UCSD-AML1 (cell line): ENCODE results near the gene SH2D2A.

ENCODE experiments used
- DNase-seq: peaks from one replicate; lab custom pipeline; 2025; ENCODE audit not compliant: unreplicated experiment; lab: John Stamatoyannopoulos, UW

SH2D2A gene

DNA sequence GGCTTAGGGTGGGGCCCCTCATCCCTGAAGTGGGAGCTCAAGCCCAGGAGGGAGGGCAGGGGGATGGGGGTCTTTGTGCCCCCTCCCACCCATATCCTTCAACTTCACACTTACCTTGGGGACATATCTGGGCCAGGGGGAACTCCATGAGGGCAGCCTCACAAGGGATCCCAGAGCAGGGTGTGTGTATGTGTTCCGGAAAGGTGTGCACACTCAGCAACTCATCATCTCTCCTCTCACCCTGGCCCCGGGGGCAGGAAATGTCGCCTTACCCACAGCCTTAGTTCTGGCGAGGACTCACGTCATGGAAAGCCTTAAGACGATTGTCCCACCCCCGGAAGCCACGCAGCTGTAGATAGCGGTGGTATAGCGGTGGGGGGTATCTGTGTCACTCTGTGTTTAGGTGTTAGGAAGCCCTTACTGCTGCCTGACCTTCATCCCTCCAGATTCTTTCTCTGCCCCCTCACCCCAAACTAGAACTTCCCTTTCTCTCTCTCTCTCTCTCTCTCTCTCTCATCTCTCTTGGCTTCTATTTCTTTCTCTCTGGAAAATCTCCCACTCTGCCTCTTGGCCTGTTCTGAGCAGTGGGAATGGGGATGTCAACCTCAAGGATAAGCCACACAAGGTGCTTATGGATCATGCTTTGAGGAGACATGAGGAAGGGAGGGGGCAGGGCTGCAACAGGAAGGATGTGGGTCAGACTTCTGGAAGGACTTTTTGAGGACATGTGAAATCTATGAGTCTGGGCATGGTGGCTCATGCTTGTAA lies at the start of gene SH2D2A:
Gene SH2D2A, minus strand, starts transcription at position 288 of the 768 bp plus-strand sequence. Its CDS starts 140 bp downstream, at position 148.
- peak; percentile 92 for DNase-seq

DNA sequence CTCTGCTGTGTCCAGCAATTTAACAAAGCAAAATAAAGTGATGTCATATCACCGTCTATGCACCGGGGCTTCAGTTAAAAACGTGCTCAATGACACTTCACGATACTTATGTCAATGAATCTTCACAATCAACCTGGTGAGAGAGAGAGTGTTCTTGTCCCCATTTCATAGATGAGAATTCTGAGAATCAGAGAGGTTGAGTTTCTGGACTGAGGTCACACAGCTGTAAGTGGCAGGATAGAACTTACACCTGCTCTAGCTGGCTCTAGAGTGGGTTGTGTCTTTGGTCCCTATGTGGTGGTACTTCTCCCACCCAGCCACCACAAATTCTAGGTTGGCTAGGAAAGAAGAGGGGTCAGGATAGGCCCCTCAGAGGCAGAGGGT lies 49.2 kb upstream of the SH2D2A start:
- DNase-seq, result no peak

DNA sequence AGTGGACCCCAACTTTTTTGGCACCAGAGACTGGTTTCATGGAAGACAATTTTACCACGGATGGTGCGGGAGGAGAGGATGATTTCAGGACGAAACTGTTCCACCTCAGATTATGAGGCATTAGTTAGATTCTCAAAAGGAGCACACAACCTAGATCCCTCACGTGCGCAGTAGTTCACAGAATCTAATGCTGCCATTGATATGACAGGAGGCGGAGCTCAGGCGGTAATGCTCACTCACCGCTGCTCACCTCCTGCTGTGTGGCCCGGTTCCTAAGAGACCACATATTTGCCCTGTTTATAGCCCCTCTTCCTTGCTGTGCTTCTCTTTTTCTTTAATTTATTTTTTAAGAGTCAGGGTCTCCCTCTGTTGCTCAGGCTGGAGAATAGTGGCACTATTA lies 48.6 kb upstream of the SH2D2A start:
- no peak for DNase-seq

DNA sequence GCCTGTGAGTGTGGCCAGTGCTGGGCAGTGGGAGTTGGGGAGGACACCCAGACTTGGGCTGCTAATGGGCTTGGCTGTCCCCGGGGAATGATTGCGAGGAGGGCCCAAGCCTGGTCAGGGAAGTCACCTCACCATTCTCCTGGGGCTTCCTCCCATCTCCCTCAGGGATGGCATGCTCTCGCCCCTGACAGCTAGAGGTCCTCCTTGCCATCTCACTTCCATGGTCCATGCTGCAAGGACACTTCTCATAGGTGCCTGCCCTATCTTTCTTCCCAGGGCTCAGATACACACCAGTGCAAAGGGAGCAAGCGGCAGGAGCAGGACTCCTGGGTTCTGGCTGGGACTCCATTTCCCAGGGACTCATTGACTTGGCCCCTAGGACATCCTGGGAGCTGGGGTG lies 48.1 kb upstream of the SH2D2A start:
- peak; percentile 30 for DNase-seq

- DNase-seq, result no peak
These were observed 47.0 kb upstream of the SH2D2A start for GRCh38 chr1:156863631-156864030.

- no peak for DNase-seq
These were observed 46.5 kb upstream of the SH2D2A start for GRCh38 chr1:156862997-156863599.

DNA sequence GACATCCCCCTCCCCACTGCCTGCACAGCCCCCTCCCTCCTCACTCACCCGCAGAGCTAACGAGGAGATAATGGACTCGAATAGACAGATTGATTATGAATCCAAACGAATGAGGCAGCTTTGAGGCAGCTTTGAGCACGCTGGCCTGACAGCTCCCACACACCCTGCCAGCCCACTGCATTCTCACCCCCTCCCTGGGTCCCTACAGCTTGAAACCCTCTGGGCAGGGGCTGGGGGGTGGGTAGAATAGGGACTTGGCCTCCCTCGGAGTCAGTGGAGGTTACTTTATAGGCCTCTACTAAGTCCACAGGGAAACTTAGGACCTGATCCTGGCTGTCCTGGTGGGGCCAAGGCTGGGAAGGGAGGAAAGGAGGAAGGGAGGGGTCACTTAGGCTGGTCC lies 45.9 kb upstream of the SH2D2A start:
- no peak for DNase-seq

GRCh38 chr1:156860628-156861423 lies 44.2 kb upstream of the SH2D2A start, which contains the start of gene NTRK1:
TSS of gene NTRK1 (plus strand) at chr1:156860865. CDS start at chr1:156860935, 70 bp downstream.
- peak; percentile 80 for DNase-seq

GRCh38 chr1:156860113-156860627 lies 43.5 kb upstream of the SH2D2A start:
- peak; percentile 73 for DNase-seq

GRCh38 chr1:156859523-156860112 lies 43.0 kb upstream of the SH2D2A start:
- no peak for DNase-seq

- no peak for DNase-seq
These were observed 42.4 kb upstream of the SH2D2A start, which contains the start of gene INSRR for GRCh38 chr1:156858959-156859522. TSS of gene INSRR (minus strand) at chr1:156859117. CDS start at chr1:156858621, 496 bp downstream.

- no peak for DNase-seq
These were observed 41.9 kb upstream of the SH2D2A start for GRCh38 chr1:156858555-156858956.

- DNase-seq, result no peak
These were observed 40.9 kb upstream of the SH2D2A start for GRCh38 chr1:156857532-156857931.

DNA sequence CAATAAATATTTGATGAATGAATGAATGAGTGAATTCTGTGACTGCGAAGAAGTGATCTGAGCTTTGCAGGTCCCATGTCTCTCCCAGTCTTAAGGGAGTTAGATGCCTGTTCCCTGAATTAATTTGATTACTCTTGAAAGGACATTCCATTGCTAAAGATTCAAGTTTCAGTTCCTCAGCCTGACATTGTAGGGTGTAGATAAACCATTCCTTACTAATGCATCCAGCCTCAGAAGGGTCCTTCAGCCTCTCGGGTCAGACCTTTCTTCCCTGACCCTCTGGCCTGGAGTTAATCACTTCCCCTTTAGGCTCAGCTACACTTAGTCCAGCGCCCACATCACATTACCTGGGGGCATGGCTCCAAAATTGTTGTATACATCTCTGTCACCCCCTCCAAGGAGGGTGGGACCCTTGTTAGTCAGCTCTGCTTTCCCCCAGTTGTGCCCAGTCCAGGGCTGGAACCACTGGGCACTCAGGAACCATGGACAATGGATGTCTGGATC lies 39.7 kb upstream of the SH2D2A start:
- DNase-seq, result no peak

DNA sequence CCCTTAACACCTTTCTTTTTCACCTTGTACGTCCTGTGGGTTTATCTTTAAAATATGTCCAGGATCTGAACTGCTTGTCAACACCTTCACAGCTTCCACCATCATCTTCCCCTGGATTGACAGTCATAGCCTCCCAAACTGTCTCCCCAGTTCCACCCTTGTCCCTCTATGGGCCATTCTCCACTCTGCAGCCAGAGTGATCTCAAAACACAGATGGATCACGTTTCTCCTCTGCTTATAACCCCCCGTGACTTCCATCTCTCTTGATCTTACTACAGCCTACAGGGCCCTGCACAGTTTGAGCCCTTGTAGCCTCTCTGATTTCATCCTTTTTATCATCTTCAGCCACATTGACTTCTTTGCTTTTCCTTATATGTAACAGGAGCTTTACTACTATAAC lies 38.0 kb upstream of the SH2D2A start:
- no peak for DNase-seq

DNA sequence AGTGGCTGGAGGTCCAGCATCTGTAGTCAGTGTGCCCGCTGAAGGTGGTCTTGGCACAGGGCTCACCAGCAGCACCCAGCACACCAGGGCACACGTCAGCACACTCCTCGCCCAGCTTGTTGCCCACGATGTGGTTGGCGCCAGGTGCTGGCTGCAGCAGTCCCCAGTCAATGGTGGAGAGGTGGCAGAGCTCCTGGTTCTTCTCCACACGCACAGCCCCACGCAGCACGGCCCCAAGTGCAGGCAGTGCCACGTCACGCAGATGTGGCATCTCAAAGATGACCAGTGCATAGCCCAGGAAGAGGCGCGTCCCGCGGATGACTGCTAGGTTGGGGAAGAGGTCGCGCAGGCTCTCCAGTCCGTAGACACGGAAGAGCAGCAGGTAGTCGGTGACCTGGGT lies 37.1 kb upstream of the SH2D2A start:
- DNase-seq, result no peak

GRCh38 chr1:156852418-156852874 lies 35.8 kb upstream of the SH2D2A start:
- DNase-seq, result no peak

DNA sequence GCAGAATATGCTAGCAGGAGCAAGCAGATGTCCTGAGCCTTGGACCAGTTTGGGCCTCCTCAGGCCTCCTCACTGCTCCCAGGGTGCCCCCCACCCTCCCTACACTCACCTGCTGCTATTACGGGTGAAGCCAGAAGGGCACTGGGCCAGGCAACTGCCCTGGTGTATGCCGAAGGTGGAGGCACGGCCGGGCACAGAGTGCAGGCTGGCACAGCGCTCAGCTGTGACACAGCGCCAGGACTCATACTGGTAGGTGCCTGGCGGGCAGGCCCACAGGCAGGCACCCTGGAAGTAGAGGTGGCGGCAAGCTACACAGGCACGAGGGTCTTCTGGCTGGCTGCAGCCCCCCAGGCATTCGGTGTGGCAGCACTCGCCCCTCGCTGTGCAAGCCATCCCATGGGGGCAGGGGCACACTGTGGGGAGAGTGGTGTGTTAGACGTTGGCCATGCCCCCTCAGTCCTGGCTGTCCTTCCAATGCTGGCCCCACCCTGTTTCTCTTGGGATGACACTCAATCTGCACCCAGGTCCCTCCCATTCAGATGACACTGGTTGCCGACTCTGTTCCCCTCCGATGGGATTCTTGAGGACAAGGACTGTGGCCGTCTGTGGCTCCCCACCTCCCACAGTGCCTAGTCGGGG lies 35.2 kb upstream of the SH2D2A start:
- no peak for DNase-seq

GRCh38 chr1:156849151-156849496 lies 32.5 kb upstream of the SH2D2A start:
- no peak for DNase-seq
